Measurements from ENCODE around the gene GNB3. TPM values are rescaled to one million over a fixed set of nuclear protein-coding genes. Genes with fewer than 3 reads are reported as not detected.

Gene GNB3
- total and polyA plus RNA-seq, 12 donors = 1.9 to 15.0 (median 7.5) TPM

DNA sequence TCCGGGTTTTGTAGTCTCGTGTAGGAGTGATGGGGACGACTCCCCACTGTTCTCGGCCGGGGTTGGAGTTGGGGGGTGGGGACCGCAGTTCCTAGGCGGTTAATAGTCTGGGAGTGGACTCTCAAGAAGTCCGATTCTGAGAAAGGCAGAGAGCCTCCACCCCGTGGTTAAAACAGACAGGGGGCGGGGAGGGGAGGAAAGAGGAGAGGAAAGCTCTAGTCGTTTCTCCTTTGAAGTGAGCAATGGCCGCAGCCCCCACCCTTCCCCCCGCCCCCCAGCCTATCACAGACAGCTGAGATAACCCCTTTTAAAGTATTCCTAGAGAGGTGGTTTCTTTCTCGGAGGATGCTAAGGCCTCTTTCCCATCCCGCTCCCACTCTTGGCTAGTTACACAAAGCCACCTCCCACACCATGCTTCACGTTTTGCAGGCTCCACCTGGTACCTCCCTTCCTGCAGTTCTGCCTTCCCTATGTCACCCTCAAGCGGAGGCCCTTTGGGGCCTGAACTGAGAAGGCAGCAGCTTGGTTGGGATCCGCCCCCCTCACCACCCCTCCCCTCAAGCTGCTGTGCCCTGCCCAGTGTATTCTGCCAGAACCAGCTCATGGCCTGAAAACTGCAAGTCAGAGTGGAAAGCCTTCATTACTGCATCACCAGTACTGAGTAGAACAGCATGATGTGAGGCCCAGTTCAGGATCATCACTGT, 12.1 kb downstream of the GNB3 start:
- DNase-seq = no peak
- peak overlapping the region; percentile 14 to 93 (median 66) for H3K4me3 ChIP-seq
- TF ChIP-seq, protein P1, sequence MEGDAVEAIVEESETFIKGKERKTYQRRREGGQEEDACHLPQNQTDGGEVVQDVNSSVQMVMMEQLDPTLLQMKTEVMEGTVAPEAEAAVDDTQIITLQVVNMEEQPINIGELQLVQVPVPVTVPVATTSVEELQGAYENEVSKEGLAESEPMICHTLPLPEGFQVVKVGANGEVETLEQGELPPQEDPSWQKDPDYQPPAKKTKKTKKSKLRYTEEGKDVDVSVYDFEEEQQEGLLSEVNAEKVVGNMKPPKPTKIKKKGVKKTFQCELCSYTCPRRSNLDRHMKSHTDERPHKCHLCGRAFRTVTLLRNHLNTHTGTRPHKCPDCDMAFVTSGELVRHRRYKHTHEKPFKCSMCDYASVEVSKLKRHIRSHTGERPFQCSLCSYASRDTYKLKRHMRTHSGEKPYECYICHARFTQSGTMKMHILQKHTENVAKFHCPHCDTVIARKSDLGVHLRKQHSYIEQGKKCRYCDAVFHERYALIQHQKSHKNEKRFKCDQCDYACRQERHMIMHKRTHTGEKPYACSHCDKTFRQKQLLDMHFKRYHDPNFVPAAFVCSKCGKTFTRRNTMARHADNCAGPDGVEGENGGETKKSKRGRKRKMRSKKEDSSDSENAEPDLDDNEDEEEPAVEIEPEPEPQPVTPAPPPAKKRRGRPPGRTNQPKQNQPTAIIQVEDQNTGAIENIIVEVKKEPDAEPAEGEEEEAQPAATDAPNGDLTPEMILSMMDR (IDR thresholded peaks at IDR 0.05) = no peak
- H3K9me3 ChIP-seq = no peaks in the 10 kb centered on the region
- H3K4me1 ChIP-seq = peaks cover 3 to 26% (median 16%) of the 10 kb centered on the region in 9 donors
- ATAC-seq = no peak
- H3K36me3 ChIP-seq = peaks cover 0 to 52% (median 23%) of the 10 kb centered on the region in 9 donors
- WGBS, 2 donors = 3% methylated on average over 18 of the region's 18 CpGs
- H3K27me3 ChIP-seq = no peaks in the 10 kb centered on the region
- intact Hi-C loops (cut with DNase I) = loop anchor here in 2 of 10 donors (1.0 kb wide), 2 partner anchors 37 to 100 kb away; partner anchors contain the start of gene MLF2 (in 1 of the 2)
- peak overlapping the region in 8 of 10 donors; percentile 34 to 96 (median 77) for H3K27ac ChIP-seq

DNA sequence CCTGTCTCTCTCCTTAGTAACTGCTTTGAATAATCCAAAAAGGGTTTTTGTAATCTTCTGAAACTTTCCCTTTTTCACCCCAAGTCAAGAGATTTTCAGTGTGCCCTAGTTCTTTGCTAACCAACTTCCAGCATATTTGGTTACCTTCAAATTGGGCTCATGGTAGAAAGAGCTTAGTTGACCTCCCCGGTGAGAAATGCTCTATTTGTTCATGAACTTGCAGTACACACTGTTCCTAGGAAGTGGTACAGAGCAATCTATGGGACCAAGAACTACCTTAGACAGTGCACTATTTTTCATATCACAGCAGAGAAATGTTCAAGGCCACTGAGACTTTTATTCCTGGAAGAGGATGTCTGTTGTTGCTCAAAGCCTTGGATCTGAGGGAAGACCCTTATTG, 12.9 kb downstream of the GNB3 start:
- H3K4me1 ChIP-seq = peaks cover 3 to 26% (median 16%) of the 10 kb centered on the region in 9 donors
- H3K4me3 ChIP-seq = peak overlapping the region in 1 of 10 donors; percentile 93
- peak overlapping the region in 2 of 10 donors; percentile 93 to 94 for H3K27ac ChIP-seq
- DNase-seq (no peak), ATAC-seq (no peak)
- H3K27me3 ChIP-seq = no peaks in the 10 kb centered on the region
- WGBS, 2 donors = 43 to 81% methylated on average over 1 of the region's 1 CpG
- TF ChIP-seq, protein P1 (IDR thresholded peaks at IDR 0.05) = no peak
- no peaks in the 10 kb centered on the region for H3K9me3 ChIP-seq
- H3K36me3 ChIP-seq = peaks cover 1 to 54% (median 31%) of the 10 kb centered on the region in 9 donors
- intact Hi-C loops (cut with DNase I) = no loop called here

DNA sequence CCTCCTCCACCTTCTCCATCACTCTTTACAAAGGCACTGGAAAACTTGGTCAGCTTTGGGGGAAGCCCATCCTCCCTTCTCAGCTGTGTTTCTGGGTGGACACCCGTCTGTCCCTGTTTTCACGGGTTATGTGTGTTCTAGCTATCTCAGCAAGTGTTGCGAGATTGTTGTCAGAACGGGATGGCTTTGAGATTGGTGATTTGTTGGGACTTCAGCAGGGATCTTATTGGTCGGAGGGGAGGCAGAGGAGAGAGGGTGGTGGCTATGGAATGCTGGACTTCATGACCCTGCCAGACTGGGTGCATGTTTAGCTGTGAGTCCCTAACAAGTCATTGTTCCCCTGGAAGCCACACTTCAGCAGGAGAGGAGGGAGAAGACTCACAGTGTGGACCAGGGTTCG, 13.3 kb downstream of the GNB3 start:
- Histone ChIP-seq H3K36me3 (peaks cover 5 to 54% (median 35%) of the 10 kb centered on the region in 9 donors), H3K9me3 (no peaks in the 10 kb centered on the region), H3K27me3 (no peaks in the 10 kb centered on the region), H3K27ac (no peak overlapping the region), H3K4me1 (peaks cover 3 to 26% (median 16%) of the 10 kb centered on the region in 9 donors), H3K4me3 (no peak overlapping the region)
- DNase-seq (no peak), ATAC-seq (no peak)
- TF ChIP-seq, protein P1 (IDR thresholded peaks at IDR 0.05) = no peak
- 75 to 80% methylated on average over 6 of the region's 6 CpGs for WGBS, 2 donors
- intact Hi-C loops (cut with DNase I) = no loop called here

DNA sequence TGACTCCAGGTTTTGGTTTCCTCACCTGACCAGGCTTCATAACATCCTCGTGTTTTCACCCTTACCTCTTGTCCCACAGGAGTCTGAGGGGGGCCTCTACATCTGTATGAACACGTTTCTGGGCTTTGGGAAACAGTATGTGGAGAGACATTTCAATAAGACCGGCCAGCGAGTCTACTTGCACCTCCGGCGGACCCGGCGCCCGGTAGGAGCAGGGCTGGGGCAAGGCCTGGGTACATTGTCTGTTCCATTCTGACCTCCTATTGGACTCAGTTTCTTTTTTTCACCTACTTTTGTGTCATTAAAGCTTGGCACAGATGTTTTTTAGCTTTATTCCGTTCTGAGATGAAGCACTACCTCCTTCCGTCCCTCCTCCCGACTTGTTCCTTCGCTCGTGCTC, 14.6 kb downstream of the GNB3 start:
- WGBS, 2 donors = 92% methylated on average over 14 of the region's 14 CpGs
- DNase-seq (no peak), ATAC-seq (no peak)
- H3K27ac ChIP-seq = no peak overlapping the region
- no peaks in the 10 kb centered on the region for H3K27me3 ChIP-seq
- peaks cover 3 to 25% (median 16%) of the 10 kb centered on the region in 9 donors for H3K4me1 ChIP-seq
- H3K4me3 ChIP-seq = no peak overlapping the region
- TF ChIP-seq, protein P1 (IDR thresholded peaks at IDR 0.05) = no peak
- intact Hi-C loops (cut with DNase I) = no loop called here
- H3K9me3 ChIP-seq = no peaks in the 10 kb centered on the region
- H3K36me3 ChIP-seq = peaks cover 5 to 56% (median 47%) of the 10 kb centered on the region in 9 donors

Measured in heart right ventricle (tissue), 16 donors.